K562 (cell line): ENCODE results near the gene UNC5B. TPM values are rescaled to one million over a fixed set of nuclear protein-coding genes. Genes with fewer than 3 reads are reported as not detected.

Experiments
- ATF7 ChIP-seq: fragments of 450-650 bp; IDR thresholded peaks from 2 replicates; pipeline ENCODE4 v1.7.1; 2014; ENCODE audit warnings: mild to moderate bottlenecking, moderate library complexity
- CBX8 ChIP-seq: fragments of 200-600 bp; sonication (generic); IDR thresholded peaks from 2 replicates; pipeline ENCODE4 v1.6.1; 2012; ENCODE audit warnings: borderline replicate concordance, mixed run types, low read depth, mild to moderate bottlenecking, moderate library complexity, mixed read lengths, low read length, control low read depth, inconsistent platforms; ENCODE audit not compliant: poor library complexity, severe bottlenecking; ENCODE audit errors: extremely low read depth
- KHSRP ChIP-seq: fragments of 450-650 bp; IDR thresholded peaks from 2 replicates; pipeline ENCODE4 v1.6.1; 2017
- MTA2 ChIP-seq: fragments of 450-650 bp; IDR thresholded peaks from 2 replicates; pipeline ENCODE4 v1.6.1; 2016; ENCODE audit warnings: low read depth
- NCOR1 ChIP-seq: fragments of 450-650 bp; IDR thresholded peaks from 2 replicates; pipeline ENCODE4 v1.6.1; 2016; ENCODE audit warnings: mild to moderate bottlenecking, moderate library complexity
- PHF8 ChIP-seq: fragments of 200-600 bp; sonication (generic); IDR thresholded peaks from 2 replicates; pipeline ENCODE4 v1.6.1; 2012; ENCODE audit warnings: mixed run types, mild to moderate bottlenecking, inconsistent platforms, low read length, moderate library complexity, borderline replicate concordance
- RCOR1 ChIP-seq, 2 experiments: IDR thresholded peaks; 2 replicates each; pipeline ENCODE4 v1.6.1; 2012; ENCODE audit warnings: low read depth in 2 of 2, low read length in 2 of 2, borderline replicate concordance in 1 of 2, improper control_type of control experiment in 1 of 2
- SMARCC2 ChIP-seq: fragments of 450-650 bp; IDR thresholded peaks from 2 replicates; pipeline ENCODE4 v1.6.1; 2017; ENCODE audit warnings: antibody characterized with exemption, moderate library complexity, mild to moderate bottlenecking, low read depth
- TCF3 ChIP-seq: sonication (generic); formaldehyde crosslinking; IDR thresholded peaks from 2 replicates; pipeline ENCODE4 v1.4.0; 2020; ENCODE audit warnings: mild to moderate bottlenecking, missing genetic modification reagents
- ZNF197 ChIP-seq: fragments of 200-800 bp; sonication (Bioruptor generic); IDR thresholded peaks from 2 replicates; pipeline ENCODE4 v1.6.1; 2016; ENCODE audit warnings: low read depth, missing genetic modification characterization, missing compliant biosample characterization
- ZNF436 ChIP-seq: fragments of 250-450, 450-650 bp; sonication (Bioruptor Pico); formaldehyde crosslinking; IDR thresholded peaks from 2 replicates; pipeline ENCODE4 v1.7.0; 2020; ENCODE audit warnings: mild to moderate bottlenecking
- ZSCAN29 ChIP-seq: fragments of 450-650 bp; IDR thresholded peaks from 2 replicates; pipeline ENCODE4 v1.6.1; 2017
- polyA plus RNA-seq, 8 experiments: library from polyadenylated mRNA; depleted of rRNA in 4 of 8; stranded (reverse) in 5 of 8; unstranded in 3 of 8; fragments of >200 nt; fragmentation: Nextera tagmentation in 2 of 8; fragmentation: Illumina TruSeq in 1 of 8; extraction: Ambion mirVana in 2 of 8; extraction: Trizol in 1 of 8; gene quantifications; 2 replicates each; pipeline versions ENCODE4 v1.2.1 to v1.2.3, GENCODE V29; 2011 to 2014; ENCODE audit warnings: inconsistent platforms in 1 of 8, missing spikeins in 1 of 8
- total RNA-seq, 7 experiments: library from RNA; depleted of rRNA in 6 of 7; stranded (reverse); fragments of >200 nt in 6 of 7; fragmentation: Illumina TruSeq in 2 of 7; extraction: Trizol in 2 of 7; gene quantifications; 2 replicates each; pipeline versions ENCODE4 v1.2.1 to v1.2.3, GENCODE V29; 2011 to 2021; ENCODE audit warnings: low replicate concordance in 1 of 7
- TF ChIP-seq, protein P1 (sequence below): fragments of 450-650 bp; conservative IDR thresholded peaks from 2 replicates; pipeline ENCODE4 v1.6.1; 2016; ENCODE audit warnings: missing genetic modification characterization, low read depth, mild to moderate bottlenecking, control low read depth, missing compliant biosample characterization
- TF ChIP-seq, protein P2 (sequence below), 2 experiments: fragments of 200-800 bp in 1 of 2; sonication (Bioruptor generic) in 1 of 2; sonication (generic) in 1 of 2; formaldehyde crosslinking in 1 of 2; IDR thresholded peaks in 1 of 2; conservative IDR thresholded peaks in 1 of 2; 2 replicates each; pipeline versions ENCODE4 v1.5.0 to v1.6.1; 2016 to 2020; ENCODE audit warnings: missing compliant biosample characterization in 1 of 2, missing genetic modification characterization in 1 of 2, missing genetic modification reagents in 1 of 2

The UNC5B gene
- total and polyA plus RNA-seq, 9 of the 15 experiments (the other 6 are each of a cell fraction or from before 2014, with no cell fraction given): 0.10 to 8.4 (median 2.1) TPM

DNA sequence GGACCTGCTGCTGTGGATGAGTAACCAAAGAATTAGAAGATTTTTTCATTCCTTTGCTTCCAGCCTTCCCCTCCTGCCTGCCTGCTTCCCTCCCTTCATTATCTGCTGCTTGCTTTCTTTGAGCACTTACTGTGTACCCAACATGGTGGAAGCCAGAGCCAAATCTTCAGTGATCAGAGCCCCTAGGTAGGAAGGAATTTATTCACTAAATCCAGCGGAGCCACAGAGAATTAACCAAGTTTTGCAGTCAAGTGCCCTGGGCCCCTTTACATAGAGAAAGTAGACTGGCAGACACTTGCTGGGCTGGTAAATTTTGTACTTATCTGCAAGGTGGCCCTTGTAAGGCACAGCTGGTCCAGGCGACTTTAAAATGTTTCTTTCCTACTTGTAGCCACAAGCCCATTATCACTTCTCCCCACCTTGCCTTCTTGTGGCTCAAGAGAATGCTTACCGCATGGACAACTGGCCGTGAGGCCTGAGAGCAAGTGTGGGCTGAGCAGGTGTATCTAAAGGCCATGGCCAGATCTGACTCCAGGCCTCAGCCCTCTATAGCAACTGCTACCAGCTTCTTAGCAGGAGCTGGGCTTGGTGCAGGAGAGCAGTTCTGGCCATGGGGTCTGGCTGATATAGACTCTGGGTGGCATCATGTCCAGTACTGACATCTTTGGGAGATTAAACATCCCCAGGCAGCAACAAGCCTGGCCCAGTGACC is 11.1 kb downstream of the UNC5B start (continued):
- TF ChIP-seq, protein P1, sequence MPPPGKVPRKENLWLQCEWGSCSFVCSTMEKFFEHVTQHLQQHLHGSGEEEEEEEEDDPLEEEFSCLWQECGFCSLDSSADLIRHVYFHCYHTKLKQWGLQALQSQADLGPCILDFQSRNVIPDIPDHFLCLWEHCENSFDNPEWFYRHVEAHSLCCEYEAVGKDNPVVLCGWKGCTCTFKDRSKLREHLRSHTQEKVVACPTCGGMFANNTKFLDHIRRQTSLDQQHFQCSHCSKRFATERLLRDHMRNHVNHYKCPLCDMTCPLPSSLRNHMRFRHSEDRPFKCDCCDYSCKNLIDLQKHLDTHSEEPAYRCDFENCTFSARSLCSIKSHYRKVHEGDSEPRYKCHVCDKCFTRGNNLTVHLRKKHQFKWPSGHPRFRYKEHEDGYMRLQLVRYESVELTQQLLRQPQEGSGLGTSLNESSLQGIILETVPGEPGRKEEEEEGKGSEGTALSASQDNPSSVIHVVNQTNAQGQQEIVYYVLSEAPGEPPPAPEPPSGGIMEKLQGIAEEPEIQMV (tag): no peak
- TF ChIP-seq ZSCAN29 (no peak), RCOR1 (IDR thresholded peaks at IDR 0.05; ENCODE audit: borderline replicate concordance in 1 of 2, low read depth in 2 of 2, low read length in 2 of 2) (peak in 1 of 2 experiments; percentile 56; a peak in 1 of 4 replicates), SMARCC2 (no peak), CBX8 (no peak), TCF3 (CRISPR knock-in tag) (peak; percentile 96), ZNF197 (peak; percentile 71; the same call in 1 of the 2 replicates), ZNF436 (CRISPR knock-in tag) (no peak), NCOR1 (no peak; the same call in none of the 2 replicates), PHF8 (no peak), KHSRP (no peak), MTA2 (peak; percentile 71), ATF7 (0 out of 2 replicates have a peak, but pooled peaks have one; percentile 41)
- TF ChIP-seq, protein P2, sequence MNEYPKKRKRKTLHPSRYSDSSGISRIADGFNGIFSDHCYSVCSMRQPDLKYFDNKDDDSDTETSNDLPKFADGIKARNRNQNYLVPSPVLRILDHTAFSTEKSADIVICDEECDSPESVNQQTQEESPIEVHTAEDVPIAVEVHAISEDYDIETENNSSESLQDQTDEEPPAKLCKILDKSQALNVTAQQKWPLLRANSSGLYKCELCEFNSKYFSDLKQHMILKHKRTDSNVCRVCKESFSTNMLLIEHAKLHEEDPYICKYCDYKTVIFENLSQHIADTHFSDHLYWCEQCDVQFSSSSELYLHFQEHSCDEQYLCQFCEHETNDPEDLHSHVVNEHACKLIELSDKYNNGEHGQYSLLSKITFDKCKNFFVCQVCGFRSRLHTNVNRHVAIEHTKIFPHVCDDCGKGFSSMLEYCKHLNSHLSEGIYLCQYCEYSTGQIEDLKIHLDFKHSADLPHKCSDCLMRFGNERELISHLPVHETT (CRISPR knock-in tag; conservative IDR thresholded peaks at IDR 0.05 in 1 of 2, IDR thresholded peaks at IDR 0.05 in 1 of 2): 0 out of 4 replicates have a peak, but pooled peaks of 1 of the 2 experiments have one; percentile 29
- TF ChIP-seq, all 486 proteins: peak for 55
